Calu3 (cell line): Measurements from ENCODE around the gene TPPP. TPM values are rescaled to one million over a fixed set of nuclear protein-coding genes. Genes with fewer than 3 reads are reported as not detected.

Experiments
- BruUV-seq: library from RNA; stranded (reverse); fragments of 400-500 nt; replicated peaks from 2 replicates; lab custom pipeline; 2021; lab: Mats Ljungman, UMichigan
- CTCF ChIA-PET: fragments of 300-600 bp; sonication (Branson Sonifier 250); formaldehyde crosslinking; loops from one replicate; lab custom pipeline; 2022; ENCODE audit warnings: antibody characterized with exemption; lab: Charles Lee
- DNase-seq: peaks from one replicate; pipeline ENCODE4 v3.0.0; 2022
- H3K27ac Mint-ChIP-seq: one replicate; pipeline ENCODE4 v1.8.0; 2022; ENCODE audit warnings: mixed read lengths; ENCODE audit not compliant: unreplicated experiment
- H3K27me3 Mint-ChIP-seq: one replicate; pipeline ENCODE4 v1.8.0; 2022; ENCODE audit warnings: mixed read lengths; ENCODE audit not compliant: unreplicated experiment
- H3K36me3 Mint-ChIP-seq: one replicate; pipeline ENCODE4 v1.8.0; 2022; ENCODE audit warnings: mild to moderate bottlenecking, moderate library complexity, mixed read lengths; ENCODE audit not compliant: insufficient read depth, unreplicated experiment
- H3K4me1 Mint-ChIP-seq: one replicate; pipeline ENCODE4 v1.8.0; 2022; ENCODE audit warnings: mild to moderate bottlenecking, low read depth, mixed read lengths; ENCODE audit not compliant: unreplicated experiment
- H3K4me3 Mint-ChIP-seq: one replicate; pipeline ENCODE4 v1.8.0; 2022; ENCODE audit warnings: mild to moderate bottlenecking, low read depth, moderate library complexity, mixed read lengths; ENCODE audit not compliant: unreplicated experiment
- H3K9me3 Mint-ChIP-seq: one replicate; pipeline ENCODE4 v1.8.0; 2022; ENCODE audit warnings: low read depth, mixed read lengths; ENCODE audit not compliant: unreplicated experiment
- CTCF ChIP-seq: fragments of 200-600 bp; IDR thresholded peaks from one replicate; pipeline ENCODE4 v1.8.0; 2022; ENCODE audit warnings: antibody characterized with exemption; ENCODE audit not compliant: unreplicated experiment
- intact Hi-C: fragments of 100-400 bp; cut with micrococcal nuclease; formaldehyde crosslinking; loops from one replicate; pipeline ENCODE4 v1.10.0; 2022; ENCODE audit not compliant: unreplicated experiment
- total RNA-seq: library from RNA; stranded (reverse); gene quantifications from 2 replicates; pipeline ENCODE4 v1.2.3, GENCODE V29; 2022

TPPP gene
- total RNA-seq, 1 experiment from 2014 or later = 0.38 TPM

- no peak for DNase-seq
- no peaks in the 10 kb centered on the region for H3K4me1 Mint-ChIP-seq
- no peaks in the 10 kb centered on the region for H3K9me3 Mint-ChIP-seq
- H3K36me3 Mint-ChIP-seq = peaks cover 22% of the 10 kb centered on the region
- no peak overlapping the region for H3K4me3 Mint-ChIP-seq
- BruUV-seq = no TSS peak
- TF ChIP-seq CTCF = no peak
- no peaks in the 10 kb centered on the region for H3K27me3 Mint-ChIP-seq
- no peak overlapping the region for H3K27ac Mint-ChIP-seq
- intact Hi-C loops = no loop called here
- CTCF ChIA-PET = no interaction called here
These were observed 45.4 kb downstream of the TPPP start for GRCh38 chr5:647727-648126.

- Mint-ChIP-seq H3K36me3 (peaks cover 18% of the 10 kb centered on the region), H3K9me3 (no peaks in the 10 kb centered on the region), H3K4me1 (no peaks in the 10 kb centered on the region), H3K27me3 (no peaks in the 10 kb centered on the region), H3K27ac (no peak overlapping the region), H3K4me3 (no peak overlapping the region)
- no peak for TF ChIP-seq CTCF
- intact Hi-C loops = no loop called here
- no TSS peak for BruUV-seq
- DNase-seq = no peak
- CTCF ChIA-PET = no interaction called here
These were observed 45.8 kb downstream of the TPPP start for GRCh38 chr5:647311-647710.

- CTCF ChIA-PET = no interaction called here
- no peaks in the 10 kb centered on the region for H3K9me3 Mint-ChIP-seq
- peaks cover 15% of the 10 kb centered on the region for H3K36me3 Mint-ChIP-seq
- intact Hi-C loops = no loop called here
- TF ChIP-seq CTCF = no peak
- no peak overlapping the region for H3K27ac Mint-ChIP-seq
- DNase-seq = no peak
- BruUV-seq = no TSS peak
- H3K4me1 Mint-ChIP-seq = no peaks in the 10 kb centered on the region
- no peaks in the 10 kb centered on the region for H3K27me3 Mint-ChIP-seq
- H3K4me3 Mint-ChIP-seq = no peak overlapping the region
These were observed 46.6 kb downstream of the TPPP start for GRCh38 chr5:646396-647201.

GRCh38 chr5:645421-645820, 47.7 kb downstream of the TPPP start:
- intact Hi-C loops = no loop called here
- H3K36me3 Mint-ChIP-seq = peaks cover 18% of the 10 kb centered on the region
- no peaks in the 10 kb centered on the region for H3K9me3 Mint-ChIP-seq
- H3K4me3 Mint-ChIP-seq = no peak overlapping the region
- peak overlapping the region; percentile 21 for H3K27ac Mint-ChIP-seq
- no peaks in the 10 kb centered on the region for H3K4me1 Mint-ChIP-seq
- CTCF ChIA-PET = no interaction called here
- no peaks in the 10 kb centered on the region for H3K27me3 Mint-ChIP-seq
- DNase-seq = no peak
- no peak for TF ChIP-seq CTCF
- BruUV-seq = no TSS peak
